Gastroesophageal sphincter (tissue), 3 donors: Measurements from ENCODE around the gene KCNN1.

Experiments used
- CTCF ChIP-seq, 4 experiments: fragments of 200-600 bp in 2 of 4; fragments of 450-650 bp in 2 of 4; sonication (generic) in 1 of 4; IDR thresholded peaks; one replicate each; pipeline ENCODE4 v1.5.1; 2017 to 2019; ENCODE audit warnings: antibody characterized with exemption in 4 of 4, mild to moderate bottlenecking in 2 of 4, moderate library complexity in 2 of 4
- POLR2AphosphoS5 ChIP-seq: sonication (generic); formaldehyde crosslinking; IDR thresholded peaks from one replicate; pipeline ENCODE4 v1.6.1; 2017; ENCODE audit warnings: antibody characterized with exemption

- TF ChIP-seq CTCF (IDR thresholded peaks at IDR 0.05) (no peak), POLR2AphosphoS5 (no peak)
These were observed 17.7 kb upstream of the KCNN1 start for GRCh38 chr19:17948931-17949930.
